H1 (cell line): ENCODE measurements around the gene HS6ST3. TPM values are rescaled to one million over a fixed set of nuclear protein-coding genes. Genes with fewer than 3 reads are reported as not detected.

Experiments
- CTCF ChIA-PET: fragments of 300-600 bp; sonication (Branson Sonifier 250); formaldehyde crosslinking; loops from one replicate; lab custom pipeline; 2021; ENCODE audit not compliant: partially characterized antibody; lab: Charles Lee
- POLR2A ChIA-PET: fragments of 300-600 bp; sonication (Branson Sonifier 250); formaldehyde crosslinking; loops from one replicate; lab custom pipeline; 2021; ENCODE audit warnings: inconsistent platforms; ENCODE audit not compliant: partially characterized antibody; lab: Charles Lee
- DNase-seq, 2 experiments: peaks; one replicate each; pipeline versions ENCODE4 v3.0.0 to v3.0.0-alpha.2; 2010 to 2022; ENCODE audit warnings: low spot score in 2 of 2, low read depth in 1 of 2, mixed read lengths in 1 of 2
- FAIRE-seq: peaks from 2 replicates; lab custom pipeline; 2011; peaks lifted over from hg19 to GRCh38; lab: Jason Lieb, UNC
- H2AFZ ChIP-seq: 2 replicates; pipeline ENCODE4 v1.8.1; 2012; ENCODE audit warnings: low read length, inconsistent platforms
- H2AK5ac ChIP-seq: 2 replicates; pipeline ENCODE4 v1.6.1; 2013; ENCODE audit warnings: low read depth, low read length
- H2BK120ac ChIP-seq: replicated peaks from 2 replicates; pipeline ENCODE3; 2013; ENCODE audit warnings: low read depth, low read length, inconsistent platforms
- H2BK12ac ChIP-seq: 2 replicates; pipeline ENCODE4 v1.6.1; 2013; ENCODE audit warnings: low read depth, low read length
- H2BK15ac ChIP-seq: 2 replicates; pipeline ENCODE4 v1.6.1; 2013; ENCODE audit warnings: low read length
- H2BK20ac ChIP-seq: 2 replicates; pipeline ENCODE4 v1.6.1; 2013; ENCODE audit warnings: low read length
- H2BK5ac ChIP-seq: 2 replicates; pipeline ENCODE4 v1.6.1; 2013; ENCODE audit warnings: low read depth, low read length
- H3K14ac ChIP-seq: 2 replicates; pipeline ENCODE4 v1.6.1; 2013; ENCODE audit warnings: inconsistent platforms; ENCODE audit not compliant: insufficient read length
- H3K18ac ChIP-seq: 2 replicates; pipeline ENCODE4 v1.6.1; 2013; ENCODE audit warnings: low read length; ENCODE audit errors: extremely low read depth
- H3K23ac ChIP-seq: 2 replicates; pipeline ENCODE4 v1.6.1; 2013; ENCODE audit warnings: inconsistent platforms; ENCODE audit not compliant: insufficient read length
- H3K23me2 ChIP-seq: 2 replicates; pipeline ENCODE4 v1.6.1; 2013; ENCODE audit warnings: low read depth, low read length
- H3K27ac ChIP-seq: 2 replicates; pipeline ENCODE4 v1.6.1; 2011; ENCODE audit warnings: low read depth, low read length, inconsistent platforms
- H3K27me3 ChIP-seq, 4 experiments: replicated peaks in 1 of 4; 1 replicate in 1 of 4; 2 replicates in 3 of 4; pipeline versions ENCODE4 v1.6.1 to v1.8.1; 2011 to 2013; ENCODE audit warnings: low read length in 3 of 4, mild to moderate bottlenecking in 3 of 4, inconsistent platforms in 2 of 4, mixed read lengths in 2 of 4, moderate library complexity in 1 of 4; ENCODE audit not compliant: control insufficient read depth in 3 of 4, insufficient read depth in 3 of 4; ENCODE audit errors: extremely low read depth in 1 of 4
- H3K36me3 ChIP-seq, 4 experiments: 2 replicates each; pipeline versions ENCODE4 v1.6.1 to v1.8.1; 2011 to 2013; ENCODE audit warnings: mild to moderate bottlenecking in 4 of 4, low read length in 3 of 4, moderate library complexity in 2 of 4, control low read depth in 1 of 4, inconsistent platforms in 1 of 4; ENCODE audit not compliant: insufficient read depth in 4 of 4, control insufficient read depth in 2 of 4
- H3K4ac ChIP-seq: replicated peaks from 2 replicates; pipeline ENCODE3; 2013; ENCODE audit warnings: low read length, low read depth, mixed read lengths, inconsistent platforms; ENCODE audit not compliant: insufficient read length
- H3K4me1 ChIP-seq, 4 experiments: replicated peaks in 1 of 4; 1 replicate in 1 of 4; 2 replicates in 3 of 4; pipeline versions ENCODE4 v1.6.1 to v1.8.1; 2011 to 2013; ENCODE audit warnings: low read length in 3 of 4, inconsistent platforms in 2 of 4, mixed read lengths in 1 of 4; ENCODE audit not compliant: insufficient read depth in 4 of 4, control insufficient read depth in 3 of 4
- H3K4me2 ChIP-seq, 2 experiments: 2 replicates each; pipeline versions ENCODE4 v1.6.1 to v1.8.1; 2011 to 2013; ENCODE audit warnings: low read depth in 2 of 2, low read length in 2 of 2, control low read depth in 1 of 2, inconsistent platforms in 1 of 2, mild to moderate bottlenecking in 1 of 2; ENCODE audit not compliant: insufficient read depth in 1 of 2
- H3K4me3 ChIP-seq, 4 experiments: fragments of 200-600, 300-600 bp in 1 of 4; sonication (generic), shearing (Covaris generic), sonication (Bioruptor Twin) in 1 of 4; 2 replicates each; pipeline versions ENCODE4 v1.5.1 to v1.8.1; 2011 to 2016; ENCODE audit warnings: low read length in 4 of 4, low read depth in 3 of 4, control low read depth in 2 of 4, inconsistent platforms in 2 of 4, mild to moderate bottlenecking in 2 of 4, mixed read lengths in 1 of 4, moderate library complexity in 1 of 4; ENCODE audit not compliant: insufficient read depth in 2 of 4; ENCODE audit errors: extremely low read depth in 1 of 4
- H3K56ac ChIP-seq: replicated peaks from 2 replicates; pipeline ENCODE3; 2013; ENCODE audit warnings: low read depth, mild to moderate bottlenecking, mixed read lengths, low read length, inconsistent platforms; ENCODE audit not compliant: insufficient read length
- H3K79me1 ChIP-seq: 2 replicates; pipeline ENCODE4 v1.6.1; 2013; ENCODE audit warnings: low read depth, low read length, control low read depth
- H3K79me2 ChIP-seq, 2 experiments: 2 replicates each; pipeline versions ENCODE4 v1.6.1 to v1.8.1; 2012 to 2013; ENCODE audit warnings: low read length in 2 of 2, mild to moderate bottlenecking in 2 of 2, inconsistent platforms in 1 of 2; ENCODE audit not compliant: insufficient read depth in 2 of 2, control insufficient read depth in 1 of 2
- H3K9ac ChIP-seq, 4 experiments: replicated peaks in 1 of 4; 1 replicate in 1 of 4; 2 replicates in 3 of 4; pipeline versions ENCODE4 v1.6.1 to v1.8.1; 2011 to 2013; ENCODE audit warnings: low read depth in 3 of 4, low read length in 3 of 4, control low read depth in 2 of 4, mild to moderate bottlenecking in 2 of 4, moderate library complexity in 2 of 4, inconsistent platforms in 1 of 4; ENCODE audit errors: extremely low read depth in 1 of 4
- H3K9me3 ChIP-seq, 2 experiments: 2 replicates each; pipeline versions ENCODE4 v1.6.1 to v1.8.1; 2012 to 2013; ENCODE audit warnings: mild to moderate bottlenecking in 2 of 2, moderate library complexity in 2 of 2, control low read depth in 1 of 2, inconsistent platforms in 1 of 2, low read depth in 1 of 2, low read length in 1 of 2, mixed read lengths in 1 of 2; ENCODE audit not compliant: insufficient read depth in 2 of 2
- H4K20me1 ChIP-seq, 2 experiments: replicated peaks in 1 of 2; 2 replicates each; pipeline versions ENCODE3 to v1.8.1; 2011 to 2013; ENCODE audit warnings: inconsistent platforms in 2 of 2, low read length in 2 of 2, mild to moderate bottlenecking in 1 of 2; ENCODE audit not compliant: insufficient read depth in 2 of 2, control insufficient read depth in 1 of 2
- H4K5ac ChIP-seq: 2 replicates; pipeline ENCODE4 v1.6.1; 2013; ENCODE audit warnings: low read length, low read depth, mixed read lengths, inconsistent platforms; ENCODE audit not compliant: insufficient read length
- H4K8ac ChIP-seq: 2 replicates; pipeline ENCODE4 v1.8.0; 2013; ENCODE audit warnings: mild to moderate bottlenecking, moderate library complexity, low read length, inconsistent platforms; ENCODE audit not compliant: insufficient read depth; ENCODE audit errors: extremely low read depth
- H4K91ac ChIP-seq: replicated peaks from 2 replicates; pipeline ENCODE3; 2013; ENCODE audit warnings: low read length, mixed read lengths, inconsistent platforms; ENCODE audit not compliant: insufficient read length
- ASH2L ChIP-seq: fragments of 200-600, 300-600 bp; sonication (generic); IDR thresholded peaks from one replicate; pipeline ENCODE4 v1.7.1; 2017; ENCODE audit warnings: low read length
- BACH1 ChIP-seq: IDR thresholded peaks from 2 replicates; pipeline ENCODE4 v1.6.1; 2012; ENCODE audit warnings: low read length, improper control_type of control experiment
- BRCA1 ChIP-seq: IDR thresholded peaks from 2 replicates; pipeline ENCODE4 v1.6.1; 2012; ENCODE audit warnings: low read depth, low read length, improper control_type of control experiment
- CHD1 ChIP-seq: IDR thresholded peaks from 2 replicates; pipeline ENCODE4 v1.6.1; 2012; ENCODE audit warnings: low read depth, low read length, improper control_type of control experiment
- CTBP2 ChIP-seq: IDR thresholded peaks from 2 replicates; pipeline ENCODE4 v1.7.0; 2011; ENCODE audit warnings: borderline replicate concordance, mild to moderate bottlenecking, moderate library complexity, mixed read lengths, low read length; ENCODE audit not compliant: insufficient read depth, insufficient read length
- EP300 ChIP-seq, 2 experiments: IDR thresholded peaks; 1 replicate in 1 of 2; 2 replicates in 1 of 2; pipeline ENCODE4 v1.6.1; 2011 to 2012; ENCODE audit warnings: low read depth in 2 of 2, low read length in 2 of 2, mild to moderate bottlenecking in 2 of 2, borderline replicate concordance in 1 of 2, inconsistent platforms in 1 of 2, moderate library complexity in 1 of 2
- FOSL1 ChIP-seq: IDR thresholded peaks from 2 replicates; pipeline ENCODE4 v1.6.1; 2011; ENCODE audit warnings: mild to moderate bottlenecking, low read depth, low read length, moderate library complexity; ENCODE audit not compliant: insufficient read depth
- SIRT6 ChIP-seq: IDR thresholded peaks from one replicate; pipeline ENCODE4 v1.7.1; 2012; ENCODE audit warnings: low read length, inconsistent platforms
- SP1 ChIP-seq: IDR thresholded peaks from 2 replicates; pipeline ENCODE4 v1.6.1; 2011; ENCODE audit warnings: low read depth, low read length
- TCF12 ChIP-seq: IDR thresholded peaks from 2 replicates; pipeline ENCODE4 v1.6.1; 2011; ENCODE audit warnings: low read depth, mild to moderate bottlenecking, low read length
- YY1 ChIP-seq: IDR thresholded peaks from 2 replicates; pipeline ENCODE4 v1.6.1; 2011; ENCODE audit warnings: low read depth, mild to moderate bottlenecking, low read length
- ZNF274 ChIP-seq: IDR thresholded peaks from 2 replicates; pipeline ENCODE4 v1.7.0; 2012; ENCODE audit warnings: low read length, borderline replicate concordance; ENCODE audit errors: extremely low read depth
- WGBS, 2 experiments: shearing (Covaris generic) in 1 of 2; methylation state at CpG; one replicate each; pipeline versions ENCODE4 v1.1.6 to v1.1.7; 2013 to 2015; ENCODE audit warnings: low lambda C conversion rate in 2 of 2, mixed read lengths in 2 of 2, inconsistent platforms in 1 of 2, low coverage in 1 of 2, missing lambda C conversion rate in 1 of 2; ENCODE audit not compliant: insufficient replicate concordance in 2 of 2, insufficient coverage in 1 of 2, insufficient read length in 1 of 2; ENCODE audit errors: extremely low coverage in 1 of 2, missing lambda C conversion rate in 1 of 2; 5-methylcytosine and 5-hydroxymethylcytosine counted together
- polyA plus RNA-seq, 7 experiments: library from polyadenylated mRNA; depleted of rRNA in 3 of 7; stranded (reverse) in 5 of 7; unstranded in 2 of 7; fragments of >200 nt in 5 of 7; fragments of 200-250 nt in 2 of 7; gene quantifications; 1 replicate in 5 of 7; 2 replicates in 1 of 7; 4 replicates in 1 of 7; pipeline versions ENCODE4 v1.2.1 to v1.2.3, GENCODE V29; 2011 to 2013; ENCODE audit warnings: missing spikeins in 2 of 7, mixed read lengths in 2 of 7
- total RNA-seq: library from RNA; stranded (reverse); fragmentation: NEBNext Ultra II Directional; extraction: Animal tissue kit (Norgen Biotek cat#: 25700); gene quantifications from 2 replicates; pipeline ENCODE4 v1.2.1, GENCODE V29; 2021

Gene HS6ST3
- total and polyA plus RNA-seq, 2 of the 8 experiments (the other 6 are each of a cell fraction or from before 2014, with no cell fraction given): 0.45 to 1.2 TPM

- Histone ChIP-seq H3K27ac (no peak overlapping the region), H2AFZ (0 out of 2 replicates have a peak overlapping the region, but pooled peaks have one; percentile 20)
- WGBS, 2 experiments: 91% methylated on average over 8 of the region's 8 CpGs; no CpG with 5 or more reads in 1 of the 2 experiments
- TF ChIP-seq BRCA1: no peak
- no peak for TF ChIP-seq SIRT6
- no peak for TF ChIP-seq ZNF274
- no peak for TF ChIP-seq CTBP2
- no peak for TF ChIP-seq ASH2L
- TF ChIP-seq TCF12: no peak
- TF ChIP-seq YY1: no peak
- no peak for TF ChIP-seq BACH1
- no peak for TF ChIP-seq CHD1
- no peak for TF ChIP-seq SP1
- TF ChIP-seq FOSL1: no peak
- TF ChIP-seq EP300 (IDR thresholded peaks at IDR 0.05; ENCODE audit: borderline replicate concordance in 1 of 2, low read depth in 2 of 2, low read length in 2 of 2): no peak
Measured at GRCh38 chr13:96792736-96793403, 703.0 kb downstream of the HS6ST3 start.

More at GRCh38 chr13:96792736-96793403, 703.0 kb downstream of the HS6ST3 start:
- H3K79me2 ChIP-seq: no peaks in the 10 kb centered on the region
- H4K8ac ChIP-seq: no peak overlapping the region
- H3K23me2 ChIP-seq: no peaks in the 10 kb centered on the region
- H2BK120ac ChIP-seq: no peak overlapping the region
- H3K14ac ChIP-seq: no peak overlapping the region
- H3K27me3 ChIP-seq: no peaks in the 10 kb centered on the region
- no peaks in the 10 kb centered on the region for H3K4me1 ChIP-seq
- no peak overlapping the region for H4K91ac ChIP-seq
- no peak overlapping the region for H3K23ac ChIP-seq
- H3K4me3 ChIP-seq: no peak overlapping the region
- no peak overlapping the region for H3K18ac ChIP-seq
- H3K36me3 ChIP-seq: no peaks in the 10 kb centered on the region
- CTCF ChIA-PET: interaction anchor here (0.9 to 1.1 kb wide), 3 partner anchors 13 to 27 kb away, joined by 3 to 4 read pairs (median 4); no protein-coding TSS in a partner anchor
- H3K9ac ChIP-seq: no peak overlapping the region
- H3K79me1 ChIP-seq: no peaks in the 10 kb centered on the region
- no peak overlapping the region for H2BK12ac ChIP-seq
- POLR2A ChIA-PET: no interaction called here
- H2BK15ac ChIP-seq: no peak overlapping the region
- no peak overlapping the region for H3K4me2 ChIP-seq
- H4K5ac ChIP-seq: no peak overlapping the region
- no peaks in the 10 kb centered on the region for H4K20me1 ChIP-seq
- no peak overlapping the region for H3K56ac ChIP-seq
- DNase-seq (no peak), FAIRE-seq (no peak)
- no peak overlapping the region for H2BK5ac ChIP-seq
- no peaks in the 10 kb centered on the region for H3K9me3 ChIP-seq
- H2AK5ac ChIP-seq: no peak overlapping the region
- no peak overlapping the region for H3K4ac ChIP-seq
- no peak overlapping the region for H2BK20ac ChIP-seq
